Caco-2 (cell line): ENCODE measurements around the gene TOMM6. TPM values are rescaled to one million over a fixed set of nuclear protein-coding genes. Genes with fewer than 3 reads are reported as not detected.
"Not testable (repeated sequence)": the region's sequence is repeated elsewhere in the genome, so short reads cannot be mapped to it uniquely, and the experiment has no call there.

ENCODE experiments used
- BruUV-seq: library from RNA; stranded (reverse); fragments of 400-500 nt; replicated peaks from 2 replicates; lab custom pipeline; 2021; lab: Mats Ljungman, UMichigan
- CTCF ChIA-PET: fragments of 300-600 bp; sonication (Branson Sonifier 250); formaldehyde crosslinking; loops from one replicate; lab custom pipeline; 2022; ENCODE audit warnings: antibody characterized with exemption; lab: Charles Lee
- POLR2A ChIA-PET: fragments of 300-600 bp; sonication (Branson Sonifier 250); formaldehyde crosslinking; loops from one replicate; lab custom pipeline; 2022; ENCODE audit warnings: antibody characterized with exemption; lab: Charles Lee
- DNase-seq, 2 experiments: peaks; one replicate each; pipeline versions ENCODE4 v3.0.0 to v3.0.0-alpha.2; 2020 to 2022
- H3K27me3 ChIP-seq: replicated peaks from 2 replicates; pipeline ENCODE4 v1.6.0; 2011; ENCODE audit warnings: low read length; ENCODE audit not compliant: control insufficient read depth, insufficient read depth
- H3K36me3 ChIP-seq: 2 replicates; pipeline ENCODE4 v1.5.1; 2011; ENCODE audit warnings: low read length; ENCODE audit not compliant: control insufficient read depth, insufficient read depth
- H3K4me1 ChIP-seq: fragments of 250-450 bp; sonication (Bioruptor Pico); 2 replicates; pipeline ENCODE4 v1.5.1; 2020; ENCODE audit warnings: mild to moderate bottlenecking
- H3K4me3 ChIP-seq: 2 replicates; pipeline ENCODE4 v1.5.1; 2011; ENCODE audit warnings: low read depth, mild to moderate bottlenecking, control low read depth, low read length
- H3K9me3 ChIP-seq: fragments of 250-450 bp; sonication (Bioruptor Pico); 2 replicates; pipeline ENCODE4 v1.5.1; 2020; ENCODE audit warnings: mild to moderate bottlenecking, moderate library complexity
- H3K27ac Mint-ChIP-seq: one replicate; pipeline ENCODE4 v1.8.0; 2022; ENCODE audit warnings: mixed read lengths; ENCODE audit not compliant: unreplicated experiment
- H3K27me3 Mint-ChIP-seq: one replicate; pipeline ENCODE4 v1.8.0; 2022; ENCODE audit warnings: mixed read lengths; ENCODE audit not compliant: insufficient read depth, unreplicated experiment
- H3K36me3 Mint-ChIP-seq: one replicate; pipeline ENCODE4 v1.8.0; 2022; ENCODE audit warnings: mild to moderate bottlenecking, mixed read lengths; ENCODE audit not compliant: insufficient read depth, unreplicated experiment
- H3K4me1 Mint-ChIP-seq: one replicate; pipeline ENCODE4 v1.8.0; 2022; ENCODE audit warnings: low read depth, mixed read lengths; ENCODE audit not compliant: unreplicated experiment
- H3K4me3 Mint-ChIP-seq: one replicate; pipeline ENCODE4 v1.8.0; 2022; ENCODE audit warnings: mild to moderate bottlenecking, moderate library complexity, mixed read lengths; ENCODE audit not compliant: unreplicated experiment
- H3K9me3 Mint-ChIP-seq: one replicate; pipeline ENCODE4 v1.8.0; 2022; ENCODE audit warnings: mixed read lengths; ENCODE audit not compliant: unreplicated experiment
- intact Hi-C: fragments of 100-400 bp; cut with micrococcal nuclease; formaldehyde crosslinking; loops from one replicate; pipeline ENCODE4 v1.10.0; 2022; ENCODE audit not compliant: unreplicated experiment
- total RNA-seq: library from RNA; stranded (reverse); gene quantifications from 2 replicates; pipeline ENCODE4 v1.2.3, GENCODE V29; 2022
- TF ChIP-seq, protein P1 (sequence below), 2 experiments: fragments of 200-600 bp in 1 of 2; IDR thresholded peaks; 1 replicate in 1 of 2; 2 replicates in 1 of 2; pipeline versions ENCODE4 v1.5.1 to v1.8.0; 2011 to 2022; ENCODE audit warnings: antibody characterized with exemption in 1 of 2, control low read depth in 1 of 2, inconsistent platforms in 1 of 2, low read depth in 1 of 2, low read length in 1 of 2, mild to moderate bottlenecking in 1 of 2, moderate library complexity in 1 of 2; ENCODE audit not compliant: insufficient read depth in 1 of 2, severe bottlenecking in 1 of 2, unreplicated experiment in 1 of 2

Gene TOMM6
- total RNA-seq, 1 experiment from 2014 or later: 224 TPM

DNA sequence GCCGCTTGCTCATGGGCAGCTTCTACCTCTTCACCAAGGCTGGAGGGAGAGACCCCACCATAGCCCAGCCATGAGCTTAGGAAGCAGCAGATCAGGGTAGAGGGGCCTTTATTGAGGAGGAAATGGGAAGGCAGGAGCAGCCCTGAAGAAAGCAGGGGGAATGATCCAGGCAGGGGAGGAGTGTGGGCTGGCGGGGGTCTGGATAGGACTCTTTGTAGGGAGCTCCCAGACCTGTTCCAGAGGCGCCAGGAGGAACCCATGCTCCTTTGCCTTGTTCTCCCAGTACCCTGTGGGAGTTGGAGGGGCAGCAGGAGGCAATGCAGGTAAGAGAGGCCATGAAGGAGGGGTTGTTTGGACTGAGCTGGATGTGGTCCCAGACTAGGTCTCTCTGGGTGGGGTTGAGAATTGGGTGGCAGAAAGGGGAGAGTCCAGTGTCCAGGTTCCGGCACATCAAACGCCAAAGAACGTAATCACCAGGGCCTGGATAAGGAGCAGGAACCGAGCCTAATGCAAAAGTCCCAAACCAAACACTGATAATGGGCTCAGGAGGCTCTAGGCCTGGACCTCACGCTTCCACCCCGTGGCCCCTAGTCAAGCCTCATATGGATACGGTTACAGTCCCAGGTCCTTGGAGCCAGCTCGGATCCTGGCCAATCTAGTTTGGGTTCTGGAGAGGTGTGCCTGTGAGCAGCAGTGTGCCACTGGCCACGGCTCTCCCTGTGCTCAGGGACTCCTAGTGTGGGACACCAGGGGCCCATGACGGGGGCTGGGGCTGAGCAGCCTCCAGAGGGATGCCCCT is 28.2 kb upstream of the TOMM6 start:
- peak overlapping the region; percentile 85 for H3K27ac Mint-ChIP-seq
- POLR2A ChIA-PET: no interaction called here

GRCh38 chr6:41759905-41760579 is 27.5 kb upstream of the TOMM6 start:
- ChIA-PET CTCF (no interaction called here), POLR2A (no interaction called here)
- Mint-ChIP-seq H3K4me3 (no peak overlapping the region), H3K27ac (no peak overlapping the region), H3K9me3 (no peaks in the 10 kb centered on the region), H3K27me3 (no peaks in the 10 kb centered on the region), H3K4me1 (peaks cover 14% of the 10 kb centered on the region), H3K36me3 (no peaks in the 10 kb centered on the region)
- intact Hi-C loops: no loop called here
- no TSS peak for BruUV-seq
- H3K4me3 ChIP-seq: no peak overlapping the region
- DNase-seq: no peak
- H3K4me1 ChIP-seq: peaks cover 14% of the 10 kb centered on the region
- no peaks in the 10 kb centered on the region for H3K27me3 ChIP-seq
- TF ChIP-seq, protein P1, sequence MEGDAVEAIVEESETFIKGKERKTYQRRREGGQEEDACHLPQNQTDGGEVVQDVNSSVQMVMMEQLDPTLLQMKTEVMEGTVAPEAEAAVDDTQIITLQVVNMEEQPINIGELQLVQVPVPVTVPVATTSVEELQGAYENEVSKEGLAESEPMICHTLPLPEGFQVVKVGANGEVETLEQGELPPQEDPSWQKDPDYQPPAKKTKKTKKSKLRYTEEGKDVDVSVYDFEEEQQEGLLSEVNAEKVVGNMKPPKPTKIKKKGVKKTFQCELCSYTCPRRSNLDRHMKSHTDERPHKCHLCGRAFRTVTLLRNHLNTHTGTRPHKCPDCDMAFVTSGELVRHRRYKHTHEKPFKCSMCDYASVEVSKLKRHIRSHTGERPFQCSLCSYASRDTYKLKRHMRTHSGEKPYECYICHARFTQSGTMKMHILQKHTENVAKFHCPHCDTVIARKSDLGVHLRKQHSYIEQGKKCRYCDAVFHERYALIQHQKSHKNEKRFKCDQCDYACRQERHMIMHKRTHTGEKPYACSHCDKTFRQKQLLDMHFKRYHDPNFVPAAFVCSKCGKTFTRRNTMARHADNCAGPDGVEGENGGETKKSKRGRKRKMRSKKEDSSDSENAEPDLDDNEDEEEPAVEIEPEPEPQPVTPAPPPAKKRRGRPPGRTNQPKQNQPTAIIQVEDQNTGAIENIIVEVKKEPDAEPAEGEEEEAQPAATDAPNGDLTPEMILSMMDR (IDR thresholded peaks at IDR 0.05; ENCODE audit: insufficient read depth in 1 of 2, low read depth in 1 of 2, low read length in 1 of 2, severe bottlenecking in 1 of 2, unreplicated experiment in 1 of 2): no peak
- no peaks in the 10 kb centered on the region for H3K9me3 ChIP-seq
- no peaks in the 10 kb centered on the region for H3K36me3 ChIP-seq

More for the DNA sequence above, 28.2 kb upstream of the TOMM6 start:
- Mint-ChIP-seq H3K27me3 (no peaks in the 10 kb centered on the region), H3K4me3 (no peak overlapping the region), H3K4me1 (peaks cover 14% of the 10 kb centered on the region), H3K36me3 (no peaks in the 10 kb centered on the region), H3K9me3 (no peaks in the 10 kb centered on the region)
- TF ChIP-seq, protein P1 (IDR thresholded peaks at IDR 0.05; ENCODE audit: insufficient read depth in 1 of 2, low read depth in 1 of 2, low read length in 1 of 2, severe bottlenecking in 1 of 2, unreplicated experiment in 1 of 2): no peak
- BruUV-seq: no TSS peak
- Histone ChIP-seq H3K36me3 (no peaks in the 10 kb centered on the region), H3K27me3 (no peaks in the 10 kb centered on the region), H3K9me3 (no peaks in the 10 kb centered on the region), H3K4me1 (peaks cover 14% of the 10 kb centered on the region), H3K4me3 (no peak overlapping the region)
- intact Hi-C loops: no loop called here
- DNase-seq: no peak
- CTCF ChIA-PET: no interaction called here

GRCh38 chr6:41763470-41763869 is 24.0 kb upstream of the TOMM6 start:
- Mint-ChIP-seq H3K36me3 (no peaks in the 10 kb centered on the region), H3K4me3 (no peak overlapping the region), H3K4me1 (peaks cover 20% of the 10 kb centered on the region), H3K9me3 (no peaks in the 10 kb centered on the region), H3K27me3 (no peaks in the 10 kb centered on the region), H3K27ac (no peak overlapping the region)
- CTCF ChIA-PET: no interaction called here
- no peaks in the 10 kb centered on the region for H3K36me3 ChIP-seq
- intact Hi-C loops: no loop called here
- H3K4me3 ChIP-seq: no peak overlapping the region
- peaks cover 30% of the 10 kb centered on the region for H3K4me1 ChIP-seq
- TF ChIP-seq, protein P1 (IDR thresholded peaks at IDR 0.05; ENCODE audit: insufficient read depth in 1 of 2, low read depth in 1 of 2, low read length in 1 of 2, severe bottlenecking in 1 of 2, unreplicated experiment in 1 of 2): no peak
- no peaks in the 10 kb centered on the region for H3K27me3 ChIP-seq
- BruUV-seq: no TSS peak
- no peaks in the 10 kb centered on the region for H3K9me3 ChIP-seq
- DNase-seq: no peak
- POLR2A ChIA-PET: interaction anchor here (0.6 kb wide), 1 partner anchor 18 kb away, joined by 3 read pairs; no protein-coding TSS in a partner anchor

- H3K27me3 ChIP-seq, POLR2A ChIA-PET, H3K9me3 Mint-ChIP-seq, H3K36me3 Mint-ChIP-seq, H3K4me1 Mint-ChIP-seq, H3K9me3 ChIP-seq, H3K27me3 Mint-ChIP-seq, H3K4me3 Mint-ChIP-seq, H3K4me3 ChIP-seq, H3K36me3 ChIP-seq, BruUV-seq, DNase-seq, intact Hi-C loops: not testable (repeated sequence)
- H3K27ac Mint-ChIP-seq: peak overlapping the region; percentile 5
- CTCF ChIA-PET: interaction anchor here (1.8 kb wide), 1 partner anchor 31 kb away, joined by 5 read pairs; the partner anchor contains the start of gene TFEB
- H3K4me1 ChIP-seq: peaks cover 32% of the 10 kb centered on the region
Measured at GRCh38 chr6:41766043-41766664, 21.3 kb upstream of the TOMM6 start.
